GM19099 (cell line): ENCODE measurements around the gene MMP28.

Experiments
- POLR2A ChIP-seq: IDR thresholded peaks from 3 replicates; pipeline ENCODE4 v1.6.1; 2011; ENCODE audit warnings: low read depth; ENCODE audit not compliant: insufficient read length; ENCODE audit errors: extremely low read depth

Gene MMP28

GRCh38 chr17:35764123-35764991 is 31.1 kb downstream of the MMP28 start:
- TF ChIP-seq POLR2A = no peak

GRCh38 chr17:35763767-35764122 is 31.7 kb downstream of the MMP28 start:
- TF ChIP-seq POLR2A = no peak

- TF ChIP-seq POLR2A = no peak
Measured at GRCh38 chr17:35761601-35762000, 33.8 kb downstream of the MMP28 start.

DNA sequence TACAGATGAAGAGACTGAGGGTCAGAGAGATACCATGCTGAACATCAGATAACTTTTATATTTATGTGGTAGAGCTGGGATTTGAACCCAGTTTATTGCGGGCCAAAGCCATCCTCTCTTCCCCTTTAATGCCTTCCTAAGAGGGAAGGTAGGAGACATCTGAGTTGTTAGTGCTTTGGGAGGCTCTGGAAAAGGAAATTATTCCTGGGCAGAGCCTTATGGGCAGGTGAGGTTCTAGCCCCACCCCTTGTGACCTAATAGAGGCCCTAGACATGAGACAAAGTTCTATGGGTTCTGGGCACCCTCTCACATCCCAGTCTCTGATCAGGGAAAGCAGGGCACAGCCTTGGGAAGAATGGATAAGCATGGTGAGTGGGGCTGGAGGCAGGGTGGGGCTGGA is 34.9 kb downstream of the MMP28 start, which contains the start of gene C17orf50:
TSS of gene C17orf50 (plus strand) at position 301 of the 400 bp plus-strand sequence. CDS start at position 356, 55 bp downstream.
- no peak for TF ChIP-seq POLR2A

DNA sequence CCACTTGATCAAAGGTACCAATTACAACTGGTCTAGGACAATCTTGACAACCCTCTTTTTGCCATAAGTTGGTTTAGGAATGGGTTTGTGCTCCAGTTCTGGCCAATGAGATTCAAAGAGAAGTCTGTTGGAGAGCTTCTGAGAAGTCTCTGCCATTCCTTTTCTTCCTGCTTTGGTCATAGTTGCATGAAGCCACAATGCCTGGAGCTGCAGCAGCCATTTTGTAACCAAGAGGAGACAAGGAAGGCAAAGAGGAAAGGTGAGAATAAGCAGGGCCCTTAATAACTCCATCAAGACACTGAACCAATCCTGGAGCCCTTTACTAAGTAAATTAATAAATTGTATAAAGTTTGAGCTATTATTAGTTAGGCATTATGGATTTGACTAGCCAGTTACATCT is 38.2 kb downstream of the MMP28 start:
- TF ChIP-seq POLR2A = no peak

DNA sequence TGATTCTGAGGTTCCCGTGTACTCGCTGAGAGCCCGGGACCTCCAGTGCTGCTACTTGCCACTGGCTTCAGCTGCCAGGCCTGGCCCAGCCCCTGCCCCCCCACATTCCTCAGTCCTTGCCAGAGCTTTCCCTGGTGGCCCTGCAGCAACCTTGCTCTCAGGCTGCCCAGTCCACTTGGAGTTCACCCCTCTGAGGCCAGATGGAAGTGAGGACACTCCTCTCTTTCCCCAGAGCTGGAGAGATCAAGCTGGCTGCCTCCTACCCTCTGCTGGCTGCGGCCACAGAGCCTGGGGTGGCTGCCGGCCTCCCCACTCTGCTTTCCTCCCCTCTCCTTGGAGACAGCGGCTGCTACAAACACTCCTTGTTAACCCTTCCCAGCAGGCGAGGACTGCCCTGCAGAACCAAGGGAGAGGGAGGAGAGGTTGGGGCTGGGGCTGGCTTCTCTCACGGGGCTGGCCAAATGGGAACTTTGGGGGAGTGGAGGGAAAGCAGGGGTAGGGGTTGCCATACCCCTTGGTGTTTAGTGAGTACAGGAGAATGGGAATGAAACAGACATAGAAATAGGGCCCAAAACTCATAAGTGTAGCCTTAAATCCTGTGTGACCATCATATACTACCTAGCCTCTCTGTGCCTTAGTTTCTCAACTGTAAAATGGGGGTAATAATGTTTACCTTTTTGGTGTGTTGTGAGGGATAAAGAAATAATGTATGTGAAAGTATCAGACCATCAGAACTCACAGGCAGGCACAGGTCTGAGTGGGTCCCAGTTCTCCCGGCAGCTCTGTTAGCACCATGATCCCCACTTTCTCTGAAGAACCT is 42.3 kb downstream of the MMP28 start, which contains the start of gene GAS2L2:
TSS of gene GAS2L2 (minus strand) at position 295 of the 820 bp plus-strand sequence. CDS start 389 bp downstream, outside the sequence.
- no peak for TF ChIP-seq POLR2A

GRCh38 chr17:35752471-35752870 is 43.0 kb downstream of the MMP28 start:
- no peak for TF ChIP-seq POLR2A

DNA sequence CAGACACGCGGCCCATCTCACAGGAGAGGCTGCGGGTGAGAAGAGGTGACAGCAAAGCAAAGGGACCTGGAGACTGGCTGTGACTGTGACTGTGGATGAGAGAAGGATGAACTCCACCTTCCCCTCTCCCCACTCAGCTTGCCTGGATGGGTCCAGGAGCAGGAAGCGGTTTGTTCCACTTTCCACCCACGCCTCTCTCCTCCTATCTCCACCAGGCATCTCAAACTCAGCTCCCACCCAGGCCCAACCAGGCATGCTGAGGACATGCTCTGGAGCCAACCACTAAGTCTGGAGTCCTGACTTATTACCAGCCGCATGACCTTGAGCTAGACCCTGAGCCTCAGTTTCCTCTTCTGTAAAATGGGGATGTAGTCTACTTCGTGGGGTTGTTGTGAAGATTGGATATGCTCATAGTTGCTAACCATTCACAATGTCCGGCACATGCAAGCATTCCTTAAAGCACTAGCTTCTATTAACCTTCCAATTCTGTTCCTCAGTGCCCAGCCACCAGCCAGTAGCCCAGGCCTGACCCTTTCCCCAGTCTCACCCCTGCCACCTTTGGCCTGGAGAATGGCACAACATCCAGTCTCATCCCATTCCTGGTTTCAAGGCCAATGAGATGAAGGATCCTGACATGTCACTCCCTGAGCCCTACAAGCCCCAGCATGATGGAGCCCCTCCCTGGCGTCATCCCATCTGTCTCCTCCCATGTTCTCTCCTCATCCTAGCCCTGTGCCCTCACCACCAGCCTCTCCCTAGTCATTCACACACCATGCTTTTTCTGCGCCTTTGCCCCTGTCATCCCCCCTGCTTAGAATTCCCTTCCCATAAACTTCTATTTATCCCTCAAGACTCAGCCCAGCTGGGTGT is 44.7 kb downstream of the MMP28 start:
- TF ChIP-seq POLR2A = no peak

GRCh38 chr17:35749560-35750412 is 45.7 kb downstream of the MMP28 start:
- no peak for TF ChIP-seq POLR2A

DNA sequence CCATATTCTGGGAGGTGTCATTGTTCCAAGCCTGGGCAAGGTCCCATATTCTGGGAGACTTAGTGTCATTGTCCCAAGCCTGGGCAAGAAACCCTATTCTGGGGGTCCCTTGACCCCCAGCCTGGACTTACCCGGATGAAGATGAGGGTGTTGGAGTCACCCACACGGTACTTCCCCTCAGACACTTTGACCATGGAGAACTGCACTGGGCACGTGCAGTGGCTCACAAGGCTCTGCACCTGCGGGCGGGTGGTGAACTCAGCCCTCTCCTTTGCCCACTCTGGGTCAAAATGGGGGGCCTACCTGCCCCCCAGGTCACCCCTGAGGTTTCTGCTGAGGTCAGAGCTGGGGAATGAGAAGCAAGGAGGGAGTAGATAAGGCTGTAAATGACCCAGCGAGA is 46.5 kb downstream of the MMP28 start:
- no peak for TF ChIP-seq POLR2A

GRCh38 chr17:35748341-35748841 is 47.0 kb downstream of the MMP28 start:
- no peak for TF ChIP-seq POLR2A

DNA sequence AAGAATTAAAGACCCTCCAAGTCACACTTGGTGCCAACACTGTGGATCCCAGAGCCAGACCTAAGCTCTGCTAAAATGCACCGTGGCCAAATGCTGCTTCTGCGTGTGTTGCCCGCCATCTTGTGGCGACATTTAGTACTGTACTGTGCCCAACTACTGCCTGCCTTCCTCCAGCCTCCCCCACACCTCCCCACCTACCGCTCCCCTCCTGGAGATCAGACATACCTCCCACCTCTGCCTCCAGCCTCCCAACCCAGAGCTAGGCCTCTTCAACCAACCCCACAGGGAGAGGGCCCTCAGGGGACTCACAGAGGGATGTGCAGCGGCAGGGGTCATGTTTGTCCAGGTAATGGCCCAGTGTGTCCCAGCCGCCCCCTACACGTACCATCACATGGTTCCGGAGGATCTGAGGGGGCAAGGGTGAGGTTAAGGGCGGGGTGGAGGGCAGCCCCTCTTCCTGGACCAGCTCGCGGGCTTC is 47.9 kb downstream of the MMP28 start:
- TF ChIP-seq POLR2A = no peak

DNA sequence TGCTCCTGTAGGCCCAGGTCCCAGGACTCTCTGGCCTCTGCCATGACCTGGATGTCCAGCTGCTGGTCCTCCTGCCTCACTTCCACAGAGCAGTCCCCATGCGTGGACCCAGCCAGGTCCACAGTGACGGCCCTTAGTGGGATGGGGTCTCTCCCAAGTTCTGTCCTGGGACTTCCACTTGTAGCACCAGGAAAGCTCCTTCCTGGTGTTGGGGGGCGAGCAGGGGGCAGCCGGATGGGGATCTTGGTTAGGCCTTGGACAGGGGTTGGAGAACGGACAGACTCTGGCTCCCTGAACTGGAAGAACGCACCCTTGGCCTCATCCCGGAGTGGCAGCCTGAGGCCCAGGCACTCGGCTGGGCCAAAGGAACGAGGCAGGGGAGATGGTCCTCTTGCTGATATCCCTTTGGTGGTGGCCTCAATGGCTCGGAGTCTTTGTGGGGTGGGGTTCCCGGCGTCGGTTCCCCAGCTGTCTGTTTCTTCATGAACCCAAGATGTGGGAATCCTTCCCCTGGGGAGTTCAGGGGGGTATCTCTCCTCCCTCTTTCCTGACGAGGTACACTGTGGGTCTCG is 49.6 kb downstream of the MMP28 start:
- TF ChIP-seq POLR2A = no peak
